H1 (cell line): Measurements from ENCODE around the gene ARMH3. TPM values are rescaled to one million over a fixed set of nuclear protein-coding genes. Genes with fewer than 3 reads are reported as not detected.

Source experiments
- CTCF ChIA-PET: fragments of 300-600 bp; sonication (Branson Sonifier 250); formaldehyde crosslinking; loops from one replicate; lab custom pipeline; 2021; ENCODE audit not compliant: partially characterized antibody; lab: Charles Lee
- POLR2A ChIA-PET: fragments of 300-600 bp; sonication (Branson Sonifier 250); formaldehyde crosslinking; loops from one replicate; lab custom pipeline; 2021; ENCODE audit warnings: inconsistent platforms; ENCODE audit not compliant: partially characterized antibody; lab: Charles Lee
- DNase-seq, 2 experiments: peaks; one replicate each; pipeline versions ENCODE4 v3.0.0 to v3.0.0-alpha.2; 2010 to 2022; ENCODE audit warnings: low spot score in 2 of 2, low read depth in 1 of 2, mixed read lengths in 1 of 2
- FAIRE-seq: peaks from 2 replicates; lab custom pipeline; 2011; peaks lifted over from hg19 to GRCh38; lab: Jason Lieb, UNC
- H2AFZ ChIP-seq: 2 replicates; pipeline ENCODE4 v1.8.1; 2012; ENCODE audit warnings: low read length, inconsistent platforms
- H2AK5ac ChIP-seq: 2 replicates; pipeline ENCODE4 v1.6.1; 2013; ENCODE audit warnings: low read depth, low read length
- H2BK120ac ChIP-seq: replicated peaks from 2 replicates; pipeline ENCODE3; 2013; ENCODE audit warnings: low read depth, low read length, inconsistent platforms
- H2BK12ac ChIP-seq: 2 replicates; pipeline ENCODE4 v1.6.1; 2013; ENCODE audit warnings: low read depth, low read length
- H2BK15ac ChIP-seq: 2 replicates; pipeline ENCODE4 v1.6.1; 2013; ENCODE audit warnings: low read length
- H2BK20ac ChIP-seq: 2 replicates; pipeline ENCODE4 v1.6.1; 2013; ENCODE audit warnings: low read length
- H2BK5ac ChIP-seq: 2 replicates; pipeline ENCODE4 v1.6.1; 2013; ENCODE audit warnings: low read depth, low read length
- H3K14ac ChIP-seq: 2 replicates; pipeline ENCODE4 v1.6.1; 2013; ENCODE audit warnings: inconsistent platforms; ENCODE audit not compliant: insufficient read length
- H3K18ac ChIP-seq: 2 replicates; pipeline ENCODE4 v1.6.1; 2013; ENCODE audit warnings: low read length; ENCODE audit errors: extremely low read depth
- H3K23ac ChIP-seq: 2 replicates; pipeline ENCODE4 v1.6.1; 2013; ENCODE audit warnings: inconsistent platforms; ENCODE audit not compliant: insufficient read length
- H3K23me2 ChIP-seq: 2 replicates; pipeline ENCODE4 v1.6.1; 2013; ENCODE audit warnings: low read depth, low read length
- H3K27ac ChIP-seq: 2 replicates; pipeline ENCODE4 v1.6.1; 2011; ENCODE audit warnings: low read depth, low read length, inconsistent platforms
- H3K27me3 ChIP-seq, 4 experiments: replicated peaks in 1 of 4; 1 replicate in 1 of 4; 2 replicates in 3 of 4; pipeline versions ENCODE4 v1.6.1 to v1.8.1; 2011 to 2013; ENCODE audit warnings: low read length in 3 of 4, mild to moderate bottlenecking in 3 of 4, inconsistent platforms in 2 of 4, mixed read lengths in 2 of 4, moderate library complexity in 1 of 4; ENCODE audit not compliant: control insufficient read depth in 3 of 4, insufficient read depth in 3 of 4; ENCODE audit errors: extremely low read depth in 1 of 4
- H3K36me3 ChIP-seq, 4 experiments: 2 replicates each; pipeline versions ENCODE4 v1.6.1 to v1.8.1; 2011 to 2013; ENCODE audit warnings: mild to moderate bottlenecking in 4 of 4, low read length in 3 of 4, moderate library complexity in 2 of 4, control low read depth in 1 of 4, inconsistent platforms in 1 of 4; ENCODE audit not compliant: insufficient read depth in 4 of 4, control insufficient read depth in 2 of 4
- H3K4ac ChIP-seq: replicated peaks from 2 replicates; pipeline ENCODE3; 2013; ENCODE audit warnings: low read length, low read depth, mixed read lengths, inconsistent platforms; ENCODE audit not compliant: insufficient read length
- H3K4me1 ChIP-seq, 4 experiments: replicated peaks in 1 of 4; 1 replicate in 1 of 4; 2 replicates in 3 of 4; pipeline versions ENCODE4 v1.6.1 to v1.8.1; 2011 to 2013; ENCODE audit warnings: low read length in 3 of 4, inconsistent platforms in 2 of 4, mixed read lengths in 1 of 4; ENCODE audit not compliant: insufficient read depth in 4 of 4, control insufficient read depth in 3 of 4
- H3K4me2 ChIP-seq, 2 experiments: 2 replicates each; pipeline versions ENCODE4 v1.6.1 to v1.8.1; 2011 to 2013; ENCODE audit warnings: low read depth in 2 of 2, low read length in 2 of 2, control low read depth in 1 of 2, inconsistent platforms in 1 of 2, mild to moderate bottlenecking in 1 of 2; ENCODE audit not compliant: insufficient read depth in 1 of 2
- H3K4me3 ChIP-seq, 4 experiments: fragments of 200-600, 300-600 bp in 1 of 4; sonication (generic), shearing (Covaris generic), sonication (Bioruptor Twin) in 1 of 4; 2 replicates each; pipeline versions ENCODE4 v1.5.1 to v1.8.1; 2011 to 2016; ENCODE audit warnings: low read length in 4 of 4, low read depth in 3 of 4, control low read depth in 2 of 4, inconsistent platforms in 2 of 4, mild to moderate bottlenecking in 2 of 4, mixed read lengths in 1 of 4, moderate library complexity in 1 of 4; ENCODE audit not compliant: insufficient read depth in 2 of 4; ENCODE audit errors: extremely low read depth in 1 of 4
- H3K56ac ChIP-seq: replicated peaks from 2 replicates; pipeline ENCODE3; 2013; ENCODE audit warnings: low read depth, mild to moderate bottlenecking, mixed read lengths, low read length, inconsistent platforms; ENCODE audit not compliant: insufficient read length
- H3K79me1 ChIP-seq: 2 replicates; pipeline ENCODE4 v1.6.1; 2013; ENCODE audit warnings: low read depth, low read length, control low read depth
- H3K79me2 ChIP-seq, 2 experiments: 2 replicates each; pipeline versions ENCODE4 v1.6.1 to v1.8.1; 2012 to 2013; ENCODE audit warnings: low read length in 2 of 2, mild to moderate bottlenecking in 2 of 2, inconsistent platforms in 1 of 2; ENCODE audit not compliant: insufficient read depth in 2 of 2, control insufficient read depth in 1 of 2
- H3K9ac ChIP-seq, 4 experiments: replicated peaks in 1 of 4; 1 replicate in 1 of 4; 2 replicates in 3 of 4; pipeline versions ENCODE4 v1.6.1 to v1.8.1; 2011 to 2013; ENCODE audit warnings: low read depth in 3 of 4, low read length in 3 of 4, control low read depth in 2 of 4, mild to moderate bottlenecking in 2 of 4, moderate library complexity in 2 of 4, inconsistent platforms in 1 of 4; ENCODE audit errors: extremely low read depth in 1 of 4
- H3K9me3 ChIP-seq, 2 experiments: 2 replicates each; pipeline versions ENCODE4 v1.6.1 to v1.8.1; 2012 to 2013; ENCODE audit warnings: mild to moderate bottlenecking in 2 of 2, moderate library complexity in 2 of 2, control low read depth in 1 of 2, inconsistent platforms in 1 of 2, low read depth in 1 of 2, low read length in 1 of 2, mixed read lengths in 1 of 2; ENCODE audit not compliant: insufficient read depth in 2 of 2
- H4K20me1 ChIP-seq, 2 experiments: replicated peaks in 1 of 2; 2 replicates each; pipeline versions ENCODE3 to v1.8.1; 2011 to 2013; ENCODE audit warnings: inconsistent platforms in 2 of 2, low read length in 2 of 2, mild to moderate bottlenecking in 1 of 2; ENCODE audit not compliant: insufficient read depth in 2 of 2, control insufficient read depth in 1 of 2
- H4K5ac ChIP-seq: 2 replicates; pipeline ENCODE4 v1.6.1; 2013; ENCODE audit warnings: low read length, low read depth, mixed read lengths, inconsistent platforms; ENCODE audit not compliant: insufficient read length
- H4K8ac ChIP-seq: 2 replicates; pipeline ENCODE4 v1.8.0; 2013; ENCODE audit warnings: mild to moderate bottlenecking, moderate library complexity, low read length, inconsistent platforms; ENCODE audit not compliant: insufficient read depth; ENCODE audit errors: extremely low read depth
- H4K91ac ChIP-seq: replicated peaks from 2 replicates; pipeline ENCODE3; 2013; ENCODE audit warnings: low read length, mixed read lengths, inconsistent platforms; ENCODE audit not compliant: insufficient read length
- ASH2L ChIP-seq: fragments of 200-600, 300-600 bp; sonication (generic); IDR thresholded peaks from one replicate; pipeline ENCODE4 v1.7.1; 2017; ENCODE audit warnings: low read length
- BRCA1 ChIP-seq: IDR thresholded peaks from 2 replicates; pipeline ENCODE4 v1.6.1; 2012; ENCODE audit warnings: low read depth, low read length, improper control_type of control experiment
- CEBPB ChIP-seq: IDR thresholded peaks from 2 replicates; pipeline ENCODE4 v1.6.1; 2012; ENCODE audit warnings: low read depth, low read length
- EP300 ChIP-seq, 2 experiments: IDR thresholded peaks; 1 replicate in 1 of 2; 2 replicates in 1 of 2; pipeline ENCODE4 v1.6.1; 2011 to 2012; ENCODE audit warnings: low read depth in 2 of 2, low read length in 2 of 2, mild to moderate bottlenecking in 2 of 2, borderline replicate concordance in 1 of 2, inconsistent platforms in 1 of 2, moderate library complexity in 1 of 2
- MAX ChIP-seq: IDR thresholded peaks from 2 replicates; pipeline ENCODE4 v1.6.1; 2012; ENCODE audit warnings: inconsistent platforms
- NANOG ChIP-seq: IDR thresholded peaks from 2 replicates; pipeline ENCODE4 v1.6.1; 2011; ENCODE audit warnings: low read length, low read depth, mild to moderate bottlenecking, inconsistent platforms; ENCODE audit not compliant: insufficient read depth, poor library complexity, severe bottlenecking
- SIX5 ChIP-seq: IDR thresholded peaks from 2 replicates; pipeline ENCODE4 v1.6.1; 2011; ENCODE audit warnings: mild to moderate bottlenecking, low read depth, low read length
- TAF7 ChIP-seq: optimal IDR thresholded peaks from 2 replicates; pipeline ENCODE3; 2011; ENCODE audit warnings: low read depth, mild to moderate bottlenecking, inconsistent platforms, low read length, moderate library complexity, borderline replicate concordance
- WGBS, 2 experiments: shearing (Covaris generic) in 1 of 2; methylation state at CpG; one replicate each; pipeline versions ENCODE4 v1.1.6 to v1.1.7; 2013 to 2015; ENCODE audit warnings: low lambda C conversion rate in 2 of 2, mixed read lengths in 2 of 2, inconsistent platforms in 1 of 2, low coverage in 1 of 2, missing lambda C conversion rate in 1 of 2; ENCODE audit not compliant: insufficient replicate concordance in 2 of 2, insufficient coverage in 1 of 2, insufficient read length in 1 of 2; ENCODE audit errors: extremely low coverage in 1 of 2, missing lambda C conversion rate in 1 of 2; 5-methylcytosine and 5-hydroxymethylcytosine counted together
- polyA plus RNA-seq, 7 experiments: library from polyadenylated mRNA; depleted of rRNA in 3 of 7; stranded (reverse) in 5 of 7; unstranded in 2 of 7; fragments of >200 nt in 5 of 7; fragments of 200-250 nt in 2 of 7; gene quantifications; 1 replicate in 5 of 7; 2 replicates in 1 of 7; 4 replicates in 1 of 7; pipeline versions ENCODE4 v1.2.1 to v1.2.3, GENCODE V29; 2011 to 2013; ENCODE audit warnings: missing spikeins in 2 of 7, mixed read lengths in 2 of 7
- total RNA-seq: library from RNA; stranded (reverse); fragmentation: NEBNext Ultra II Directional; extraction: Animal tissue kit (Norgen Biotek cat#: 25700); gene quantifications from 2 replicates; pipeline ENCODE4 v1.2.1, GENCODE V29; 2021

The ARMH3 gene
- total and polyA plus RNA-seq, 2 of the 8 experiments (the other 6 are each of a cell fraction or from before 2014, with no cell fraction given) = 11.6 to 18.3 TPM

- FAIRE-seq (no peak), DNase-seq (peak in 1 of 2 experiments; percentile 85)
- Histone ChIP-seq H2BK20ac (no peak overlapping the region), H4K5ac (no peak overlapping the region), H2BK15ac (no peak overlapping the region), H3K18ac (peak overlapping the region; percentile 91), H3K4me2 (peak overlapping the region; percentile 90 to 95), H3K36me3 (no peaks in the 10 kb centered on the region), H3K79me2 (no peaks in the 10 kb centered on the region), H3K27ac (no peak overlapping the region), H3K79me1 (no peaks in the 10 kb centered on the region; the same call in 1 of the 2 replicates), H3K23ac (no peak overlapping the region), H3K9ac (peak overlapping the region in 2 of 4 experiments; percentile 5 to 7; a peak in 3 of 7 replicates), H3K9me3 (no peaks in the 10 kb centered on the region), H4K8ac (peak overlapping the region; percentile 62; the same call in 1 of the 2 replicates), H3K4me1 (peaks cover 3 to 23% (median 14%) of the 10 kb centered on the region in 4 experiments), H4K20me1 (peaks cover 14 to 24% of the 10 kb centered on the region in 2 experiments), H3K23me2 (peaks cover 18% of the 10 kb centered on the region), H2AFZ (0 out of 2 replicates have a peak overlapping the region, but pooled peaks have one; percentile 27), H3K4ac (no peak overlapping the region), H2BK12ac (no peak overlapping the region), H2BK5ac (peak overlapping the region; percentile 27; the same call in 1 of the 2 replicates), H2BK120ac (no peak overlapping the region), H3K27me3 (peaks cover 3 to 18% (median 18%) of the 10 kb centered on the region in 4 experiments), H2AK5ac (no peak overlapping the region), H3K14ac (no peak overlapping the region), H4K91ac (no peak overlapping the region), H3K4me3 (peak overlapping the region; percentile 70 to 81 (median 76)), H3K56ac (no peak overlapping the region)
- CTCF ChIA-PET = interaction anchor here (0.5 to 7.1 kb wide), 17 partner anchors 9 to 259 kb away, joined by 3 to 154 read pairs (median 8); partner anchors contain the start of genes HPS6 and OGA
- POLR2A ChIA-PET = interaction anchor here (1.0 to 3.2 kb wide), 5 partner anchors 9 to 218 kb away, joined by 4 to 16 read pairs (median 5); partner anchors contain the start of gene OGA
- WGBS, 2 experiments = 2% methylated on average over 21 of the region's 36 CpGs; no CpG with 5 or more reads in 1 of the 2 experiments
- TF ChIP-seq TAF7 (no peak), EP300 (IDR thresholded peaks at IDR 0.05; ENCODE audit: borderline replicate concordance in 1 of 2, low read depth in 2 of 2, low read length in 2 of 2) (no peak), ASH2L (no peak), CEBPB (no peak), NANOG (no peak), MAX (no peak), BRCA1 (no peak), SIX5 (no peak)
Observed at GRCh38 chr10:101839416-101840063, 216.4 kb downstream of the ARMH3 start.
